ENCODE data around the gene RAPGEF4. TPM values are rescaled to one million over a fixed set of nuclear protein-coding genes. Genes with fewer than 3 reads are reported as not detected.

Gene RAPGEF4
- polyA plus RNA-seq, 1 donor: 9.4 TPM

DNA sequence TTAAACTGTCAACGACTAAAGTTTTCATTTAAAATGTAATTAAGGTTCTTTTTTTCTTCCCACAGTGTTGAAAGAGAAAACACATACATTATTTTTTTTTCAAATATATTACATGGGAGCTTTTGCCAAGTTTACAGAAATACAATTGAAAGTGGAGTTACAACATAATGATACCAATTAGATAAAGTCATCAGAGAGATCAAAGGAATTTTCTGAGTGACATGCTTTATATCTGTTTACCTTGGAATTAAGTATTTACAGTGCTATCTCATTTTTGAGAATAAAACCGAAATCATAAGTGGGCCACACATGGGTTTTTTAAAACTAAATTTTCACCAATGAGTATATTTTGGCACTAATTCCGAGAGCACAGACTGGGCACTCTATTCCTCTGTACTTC, 165.2 kb downstream of the RAPGEF4 start:
- 67% methylated on average over 1 of the region's 3 CpGs for WGBS (ENCODE audit: insufficient coverage, low lambda C conversion rate)
- Histone ChIP-seq H3K27ac (ENCODE audit: low read length) (no peak overlapping the region), H3K4me1 (ENCODE audit: control insufficient read depth, insufficient read depth, low read length) (no peaks in the 10 kb centered on the region), H3K36me3 (ENCODE audit: control insufficient read depth, insufficient read depth, low read length) (no peaks in the 10 kb centered on the region), H3K4me3 (ENCODE audit: low read length) (no peak overlapping the region), H3K27me3 (ENCODE audit: control insufficient read depth, insufficient read depth, low read length) (no peaks in the 10 kb centered on the region), H3K9me3 (ENCODE audit: control insufficient read depth, low read depth, low read length) (no peaks in the 10 kb centered on the region)
- DNase-seq: no peak

DNA sequence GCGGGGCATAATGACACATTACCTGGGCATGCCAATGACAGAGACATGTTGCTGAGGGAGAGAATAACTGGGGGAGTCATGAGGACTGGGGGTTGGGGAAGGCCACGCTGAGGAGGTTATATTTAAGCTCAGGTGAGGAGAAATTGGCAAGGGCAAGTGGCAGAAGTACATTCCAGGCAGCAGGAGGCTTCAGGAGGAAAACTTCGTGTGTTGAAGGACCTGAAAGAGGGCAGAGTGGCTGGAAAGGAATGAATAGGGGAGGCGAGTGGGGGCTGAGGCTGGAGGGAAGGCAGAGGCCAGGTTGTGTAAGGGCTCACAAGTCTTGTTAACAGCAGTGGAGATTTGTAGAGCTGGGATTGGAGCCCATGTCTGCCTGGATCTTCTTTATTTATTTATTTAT, 166.3 kb downstream of the RAPGEF4 start:
- 89% methylated on average over 2 of the region's 4 CpGs for WGBS (ENCODE audit: insufficient coverage, low lambda C conversion rate)

DNA sequence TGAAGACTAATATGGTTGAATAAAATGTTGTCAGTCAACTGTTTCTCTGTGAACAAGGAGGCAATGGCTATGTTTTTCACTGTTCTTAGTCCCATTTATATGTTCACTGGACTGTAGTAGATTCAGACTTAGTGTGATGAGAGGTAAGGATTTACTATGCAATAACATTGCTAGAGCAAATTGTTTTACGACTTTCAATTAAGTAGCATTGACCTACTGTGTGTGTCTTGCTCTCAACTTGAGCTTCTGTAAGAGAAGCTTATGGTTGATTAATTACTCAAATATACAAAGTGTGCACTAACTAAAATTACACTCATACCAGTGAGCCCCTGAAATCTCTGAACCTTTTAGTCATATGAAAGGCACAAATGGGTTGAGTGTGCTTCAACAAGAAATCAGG, 168.6 kb downstream of the RAPGEF4 start:
- no CpG with 5 or more reads among the region's 1 CpG for WGBS (ENCODE audit: insufficient coverage, low lambda C conversion rate)
- no peaks in the 10 kb centered on the region for H3K27me3 ChIP-seq (ENCODE audit: control insufficient read depth, insufficient read depth, low read length)

More for the DNA sequence above, 166.3 kb downstream of the RAPGEF4 start:
- H3K27ac ChIP-seq (ENCODE audit: low read length): no peak overlapping the region
- H3K27me3 ChIP-seq (ENCODE audit: control insufficient read depth, insufficient read depth, low read length): no peaks in the 10 kb centered on the region
- no peak overlapping the region for H3K4me3 ChIP-seq (ENCODE audit: low read length)
- H3K36me3 ChIP-seq (ENCODE audit: control insufficient read depth, insufficient read depth, low read length): no peaks in the 10 kb centered on the region
- no peak for DNase-seq
- H3K4me1 ChIP-seq (ENCODE audit: control insufficient read depth, insufficient read depth, low read length): no peaks in the 10 kb centered on the region
- H3K9me3 ChIP-seq (ENCODE audit: control insufficient read depth, low read depth, low read length): no peaks in the 10 kb centered on the region

DNA sequence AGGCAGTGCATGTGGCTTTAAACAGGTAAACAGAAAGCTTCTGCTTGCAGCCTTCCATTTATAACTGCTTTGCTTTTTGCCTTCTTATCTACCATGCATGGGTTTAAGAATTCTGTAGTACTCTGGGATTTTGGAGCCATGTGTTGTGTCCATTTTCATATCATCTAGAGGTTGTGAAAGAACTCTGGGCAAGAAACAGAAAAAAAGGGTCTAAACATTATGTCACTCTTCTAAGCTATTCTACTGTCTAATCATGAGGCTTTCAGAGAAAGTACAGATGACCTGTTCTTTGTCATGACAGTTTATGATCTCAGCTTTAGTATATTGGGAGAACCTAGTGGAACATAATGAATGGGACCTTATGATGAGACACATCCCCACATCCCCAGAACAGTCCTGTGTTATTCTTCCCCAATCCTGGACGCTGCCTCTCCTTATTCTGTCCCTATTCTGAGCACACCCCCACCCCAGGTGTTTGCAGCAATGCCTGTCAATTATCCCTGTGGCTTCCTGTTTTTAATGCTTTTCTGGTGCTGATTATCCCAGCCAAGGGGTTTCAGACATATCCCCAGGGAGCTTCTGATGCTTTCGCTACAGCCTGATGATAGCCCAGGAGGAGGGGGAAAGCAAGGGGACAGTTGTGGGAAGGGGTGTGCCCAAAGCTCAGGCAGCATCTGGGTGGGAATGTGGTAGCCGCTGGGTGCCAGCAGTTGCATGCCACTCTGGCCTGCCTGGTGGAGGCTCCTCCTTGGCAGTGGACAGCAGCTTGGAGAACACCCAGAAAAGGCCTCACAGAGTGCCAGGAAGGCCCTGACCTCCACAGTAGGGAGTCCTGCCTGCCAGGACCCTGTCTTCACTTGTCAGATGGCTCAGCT, 170.5 kb downstream of the RAPGEF4 start:
- WGBS (ENCODE audit: insufficient coverage, low lambda C conversion rate): no CpG with 5 or more reads among the region's 3 CpGs
- Histone ChIP-seq H3K4me3 (ENCODE audit: low read length) (no peak overlapping the region), H3K27ac (ENCODE audit: low read length) (no peak overlapping the region), H3K9me3 (ENCODE audit: control insufficient read depth, low read depth, low read length) (no peaks in the 10 kb centered on the region), H3K27me3 (ENCODE audit: control insufficient read depth, insufficient read depth, low read length) (no peaks in the 10 kb centered on the region), H3K4me1 (ENCODE audit: control insufficient read depth, insufficient read depth, low read length) (no peaks in the 10 kb centered on the region), H3K36me3 (ENCODE audit: control insufficient read depth, insufficient read depth, low read length) (no peaks in the 10 kb centered on the region)
- no peak for DNase-seq

More for the DNA sequence above, 168.6 kb downstream of the RAPGEF4 start:
- no peak overlapping the region for H3K27ac ChIP-seq (ENCODE audit: low read length)
- no peak for DNase-seq
- H3K36me3 ChIP-seq (ENCODE audit: control insufficient read depth, insufficient read depth, low read length): no peaks in the 10 kb centered on the region
- H3K9me3 ChIP-seq (ENCODE audit: control insufficient read depth, low read depth, low read length): no peaks in the 10 kb centered on the region
- H3K4me1 ChIP-seq (ENCODE audit: control insufficient read depth, insufficient read depth, low read length): no peaks in the 10 kb centered on the region
- no peak overlapping the region for H3K4me3 ChIP-seq (ENCODE audit: low read length)

DNA sequence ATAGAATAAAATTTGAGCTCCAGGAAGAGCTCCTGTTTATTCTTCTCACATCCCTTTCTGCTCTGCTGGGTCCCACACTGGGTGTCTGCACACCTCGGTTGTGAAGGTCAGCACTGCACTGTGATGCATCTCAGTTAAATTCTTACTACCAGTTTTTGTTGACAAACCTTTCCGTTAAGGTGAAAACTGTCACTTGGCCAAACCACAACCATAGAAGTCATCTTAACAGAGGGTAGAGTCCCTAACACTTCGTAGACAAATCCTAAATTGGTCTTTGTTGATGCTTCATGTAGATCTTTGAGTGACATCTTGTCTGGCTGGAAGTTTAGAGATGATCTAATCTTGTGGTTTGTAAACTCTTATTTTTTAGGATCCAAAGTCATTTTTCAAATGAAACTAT, 172.6 kb downstream of the RAPGEF4 start:
- H3K27ac ChIP-seq (ENCODE audit: low read length): no peak overlapping the region
- H3K27me3 ChIP-seq (ENCODE audit: control insufficient read depth, insufficient read depth, low read length): no peaks in the 10 kb centered on the region
- H3K4me3 ChIP-seq (ENCODE audit: low read length): no peak overlapping the region
- DNase-seq: no peak
- no peaks in the 10 kb centered on the region for H3K36me3 ChIP-seq (ENCODE audit: control insufficient read depth, insufficient read depth, low read length)
- H3K9me3 ChIP-seq (ENCODE audit: control insufficient read depth, low read depth, low read length): no peaks in the 10 kb centered on the region
- WGBS (ENCODE audit: insufficient coverage, low lambda C conversion rate): no CpG with 5 or more reads among the region's 3 CpGs
- no peaks in the 10 kb centered on the region for H3K4me1 ChIP-seq (ENCODE audit: control insufficient read depth, insufficient read depth, low read length)

DNA sequence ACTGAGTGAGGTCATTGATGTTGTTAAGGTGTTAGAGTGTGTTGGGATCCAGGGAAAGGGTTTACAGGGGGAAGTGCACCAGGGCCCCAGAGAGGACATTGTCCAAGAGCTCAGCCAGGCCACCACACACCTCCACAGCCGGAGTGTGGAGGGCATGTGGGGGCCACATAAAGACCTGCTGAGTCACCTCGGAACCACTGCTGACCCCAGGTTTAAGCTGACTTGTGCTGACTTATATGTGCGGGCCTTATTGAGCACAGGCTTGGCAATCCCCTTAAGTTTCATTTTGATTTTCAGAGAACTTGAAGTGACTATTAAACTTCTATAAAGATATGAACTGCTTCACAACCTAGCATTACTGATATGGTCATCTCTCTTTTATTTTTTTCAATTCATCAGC, 173.8 kb downstream of the RAPGEF4 start:
- DNase-seq: no peak
- Histone ChIP-seq H3K4me1 (ENCODE audit: control insufficient read depth, insufficient read depth, low read length) (no peaks in the 10 kb centered on the region), H3K27ac (ENCODE audit: low read length) (no peak overlapping the region), H3K4me3 (ENCODE audit: low read length) (no peak overlapping the region), H3K9me3 (ENCODE audit: control insufficient read depth, low read depth, low read length) (no peaks in the 10 kb centered on the region), H3K36me3 (ENCODE audit: control insufficient read depth, insufficient read depth, low read length) (no peaks in the 10 kb centered on the region), H3K27me3 (ENCODE audit: control insufficient read depth, insufficient read depth, low read length) (no peaks in the 10 kb centered on the region)
- WGBS (ENCODE audit: insufficient coverage, low lambda C conversion rate): no CpG with 5 or more reads among the region's 3 CpGs

DNA sequence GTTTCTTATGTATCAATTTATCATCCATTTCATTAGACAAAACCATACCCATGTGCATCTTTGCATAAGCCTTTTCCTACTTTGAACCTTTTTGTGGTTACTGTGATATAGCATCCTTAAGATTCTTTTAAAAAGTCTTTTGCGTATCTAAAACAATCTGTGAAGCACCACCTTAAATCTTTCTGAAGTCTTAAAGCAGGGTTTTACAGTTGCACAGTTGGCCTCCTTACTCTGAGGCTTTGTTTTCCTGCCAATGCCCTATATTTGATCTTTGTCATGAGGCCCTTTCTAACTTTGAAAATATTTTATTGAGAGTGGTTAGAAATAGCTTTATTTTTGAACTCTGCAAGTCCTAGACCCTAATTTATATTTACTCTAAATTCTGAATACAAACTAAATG, 176.6 kb downstream of the RAPGEF4 start:
- no peak overlapping the region for H3K27ac ChIP-seq (ENCODE audit: low read length)
- no peaks in the 10 kb centered on the region for H3K4me1 ChIP-seq (ENCODE audit: control insufficient read depth, insufficient read depth, low read length)
- no CpG with 5 or more reads among the region's 1 CpG for WGBS (ENCODE audit: insufficient coverage, low lambda C conversion rate)
- no peak for DNase-seq
- H3K9me3 ChIP-seq (ENCODE audit: control insufficient read depth, low read depth, low read length): no peaks in the 10 kb centered on the region
- H3K4me3 ChIP-seq (ENCODE audit: low read length): no peak overlapping the region
- no peaks in the 10 kb centered on the region for H3K27me3 ChIP-seq (ENCODE audit: control insufficient read depth, insufficient read depth, low read length)
- no peaks in the 10 kb centered on the region for H3K36me3 ChIP-seq (ENCODE audit: control insufficient read depth, insufficient read depth, low read length)

DNA sequence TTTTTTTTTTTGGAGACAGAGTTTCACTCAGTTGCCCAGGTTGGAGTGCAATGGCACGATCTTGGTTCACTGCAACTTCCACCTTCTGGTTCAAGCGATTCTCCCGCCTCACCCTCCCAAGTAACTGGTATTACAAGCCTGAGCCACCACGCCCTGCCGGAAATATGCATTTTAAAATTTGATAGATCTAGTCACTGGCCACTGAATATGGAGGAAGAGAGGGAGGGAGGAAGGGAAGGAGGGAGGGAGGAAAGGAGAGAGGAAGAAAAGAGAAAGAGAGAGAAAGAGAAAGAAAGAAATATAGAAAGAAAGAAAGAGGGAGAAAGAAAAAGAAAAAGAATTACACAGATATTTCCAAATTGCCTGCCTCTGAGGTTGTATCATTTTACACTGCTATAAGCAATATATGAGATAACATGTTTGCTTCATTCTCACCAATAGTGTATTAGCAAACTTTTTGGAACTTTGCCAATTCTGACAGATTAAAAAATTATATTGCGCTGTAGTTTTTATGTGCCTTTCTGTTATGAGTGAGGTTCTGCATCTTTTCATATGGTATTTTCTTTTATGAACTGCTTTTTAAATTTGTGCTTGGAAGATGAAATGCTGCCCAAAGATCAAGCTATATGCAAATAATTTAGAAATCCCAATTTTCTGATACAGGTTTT, 178.8 kb downstream of the RAPGEF4 start:
- WGBS (ENCODE audit: insufficient coverage, low lambda C conversion rate): 90% methylated on average over 2 of the region's 6 CpGs
- Histone ChIP-seq H3K9me3 (ENCODE audit: control insufficient read depth, low read depth, low read length) (no peaks in the 10 kb centered on the region), H3K4me1 (ENCODE audit: control insufficient read depth, insufficient read depth, low read length) (no peaks in the 10 kb centered on the region), H3K4me3 (ENCODE audit: low read length) (no peak overlapping the region), H3K27me3 (ENCODE audit: control insufficient read depth, insufficient read depth, low read length) (no peaks in the 10 kb centered on the region), H3K36me3 (ENCODE audit: control insufficient read depth, insufficient read depth, low read length) (no peaks in the 10 kb centered on the region), H3K27ac (ENCODE audit: low read length) (no peak overlapping the region)
- DNase-seq: no peak

DNA sequence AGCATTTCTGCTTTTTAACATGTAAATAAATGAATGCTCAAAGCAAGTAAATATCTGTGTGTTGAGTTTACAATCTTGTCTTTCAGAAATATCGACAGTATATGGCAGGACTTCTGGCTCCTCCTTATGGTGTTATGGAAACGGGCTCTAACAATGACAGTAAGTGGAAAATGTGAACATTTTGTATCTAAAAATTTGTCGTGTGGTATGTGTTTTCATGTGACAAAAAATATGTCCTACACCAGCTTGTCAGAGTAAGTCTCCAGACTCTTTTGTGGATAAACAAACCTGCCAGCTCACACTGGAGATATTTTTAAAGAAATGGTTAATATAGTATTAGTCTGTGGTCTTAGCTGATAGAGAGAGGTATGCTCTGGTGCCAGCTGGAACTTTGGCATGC, 182.1 kb downstream of the RAPGEF4 start:
- no peak overlapping the region for H3K4me3 ChIP-seq (ENCODE audit: low read length)
- H3K9me3 ChIP-seq (ENCODE audit: control insufficient read depth, low read depth, low read length): no peaks in the 10 kb centered on the region
- H3K36me3 ChIP-seq (ENCODE audit: control insufficient read depth, insufficient read depth, low read length): no peaks in the 10 kb centered on the region
- H3K27ac ChIP-seq (ENCODE audit: low read length): no peak overlapping the region
- no peak for DNase-seq
- no peaks in the 10 kb centered on the region for H3K4me1 ChIP-seq (ENCODE audit: control insufficient read depth, insufficient read depth, low read length)
- WGBS (ENCODE audit: insufficient coverage, low lambda C conversion rate): 100% methylated on average over 1 of the region's 3 CpGs
- no peaks in the 10 kb centered on the region for H3K27me3 ChIP-seq (ENCODE audit: control insufficient read depth, insufficient read depth, low read length)

DNA sequence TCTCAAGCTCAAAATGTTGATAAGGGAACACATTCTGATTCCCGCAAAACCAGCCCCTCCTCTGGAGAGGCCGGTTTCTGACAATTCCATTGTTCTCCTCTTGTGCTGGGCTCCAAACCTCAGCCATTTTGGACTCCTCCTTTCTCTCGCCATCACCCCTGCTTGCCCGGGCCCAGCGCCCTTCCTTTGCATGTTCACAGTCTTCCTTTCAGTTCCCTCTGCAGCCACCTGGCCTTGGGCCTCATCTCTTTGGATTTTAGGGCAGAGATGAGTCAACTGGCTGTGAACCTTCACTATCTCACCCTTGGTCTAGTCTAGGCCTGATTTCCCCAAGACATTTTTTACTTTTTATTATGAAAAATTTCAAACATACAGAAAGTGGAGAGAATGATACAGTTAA, 184.1 kb downstream of the RAPGEF4 start:
- Histone ChIP-seq H3K27me3 (ENCODE audit: control insufficient read depth, insufficient read depth, low read length) (no peaks in the 10 kb centered on the region), H3K4me3 (ENCODE audit: low read length) (no peak overlapping the region), H3K9me3 (ENCODE audit: control insufficient read depth, low read depth, low read length) (no peaks in the 10 kb centered on the region), H3K4me1 (ENCODE audit: control insufficient read depth, insufficient read depth, low read length) (no peaks in the 10 kb centered on the region), H3K27ac (ENCODE audit: low read length) (no peak overlapping the region), H3K36me3 (ENCODE audit: control insufficient read depth, insufficient read depth, low read length) (no peaks in the 10 kb centered on the region)
- no peak for DNase-seq
- WGBS (ENCODE audit: insufficient coverage, low lambda C conversion rate): 100% methylated on average over 2 of the region's 5 CpGs
